ENCODE results near the gene POSTN.

Gene POSTN

GRCh38 chr13:37621811-37622361 lies 23.3 kb upstream of the POSTN start:
- no peaks in the 10 kb centered on the region for H4K20me1 ChIP-seq (ENCODE audit: insufficient read depth, low read length, poor library complexity, severe bottlenecking)
- H3K9ac ChIP-seq (ENCODE audit: low read depth, low read length, poor library complexity, severe bottlenecking), result no peak overlapping the region

GRCh38 chr13:37618554-37618953 lies 20.0 kb upstream of the POSTN start:
- no peak for TF ChIP-seq EZH2phosphoT487 (IDR thresholded peaks at IDR 0.05; ENCODE audit: borderline replicate concordance)
- TF ChIP-seq CTCF (conservative IDR thresholded peaks at IDR 0.05; ENCODE audit: low read length), result no peak
- Histone ChIP-seq H2AFZ (ENCODE audit: low read length) (no peak overlapping the region), H4K20me1 (ENCODE audit: insufficient read depth, low read length, poor library complexity, severe bottlenecking) (no peaks in the 10 kb centered on the region), H3K36me3 (ENCODE audit: insufficient read depth, low read length) (no peaks in the 10 kb centered on the region), H3F3A (ENCODE audit: low read depth) (no peaks in the 10 kb centered on the region), H3K4me3 (ENCODE audit: low read length, poor library complexity, severe bottlenecking) (no peak overlapping the region), H3K4me1 (ENCODE audit: insufficient read depth, low read length, poor library complexity, severe bottlenecking) (no peaks in the 10 kb centered on the region), H3K79me2 (ENCODE audit: insufficient read depth, low read length) (no peaks in the 10 kb centered on the region), H3K4me2 (ENCODE audit: low read depth, low read length, poor library complexity, severe bottlenecking) (no peak overlapping the region), H3K9me2 (replicated peaks; ENCODE audit: low read depth, low read length) (no peaks in the 10 kb centered on the region), H3K9ac (ENCODE audit: low read depth, low read length, poor library complexity, severe bottlenecking) (no peak overlapping the region), H3K27me3 (ENCODE audit: insufficient read depth, low read length, poor library complexity, severe bottlenecking) (no peaks in the 10 kb centered on the region), H3K9me3 (ENCODE audit: insufficient read depth, low read depth, low read length) (no peaks in the 10 kb centered on the region)

More at GRCh38 chr13:37621811-37622361, 23.3 kb upstream of the POSTN start:
- no peaks in the 10 kb centered on the region for H3K27me3 ChIP-seq (ENCODE audit: insufficient read depth, low read length, poor library complexity, severe bottlenecking)
- no peak overlapping the region for H2AFZ ChIP-seq (ENCODE audit: low read length)
- no peaks in the 10 kb centered on the region for H3F3A ChIP-seq (ENCODE audit: low read depth)
- H3K9me3 ChIP-seq (ENCODE audit: insufficient read depth, low read depth, low read length), result no peaks in the 10 kb centered on the region
- TF ChIP-seq CTCF (conservative IDR thresholded peaks at IDR 0.05; ENCODE audit: low read length) (no peak), EZH2phosphoT487 (IDR thresholded peaks at IDR 0.05; ENCODE audit: borderline replicate concordance) (no peak)
- H3K9me2 ChIP-seq (replicated peaks; ENCODE audit: low read depth, low read length), result no peaks in the 10 kb centered on the region
- no peaks in the 10 kb centered on the region for H3K4me1 ChIP-seq (ENCODE audit: insufficient read depth, low read length, poor library complexity, severe bottlenecking)
- H3K36me3 ChIP-seq (ENCODE audit: insufficient read depth, low read length), result no peaks in the 10 kb centered on the region
- no peaks in the 10 kb centered on the region for H3K79me2 ChIP-seq (ENCODE audit: insufficient read depth, low read length)
- no peak overlapping the region for H3K4me2 ChIP-seq (ENCODE audit: low read depth, low read length, poor library complexity, severe bottlenecking)
- H3K4me3 ChIP-seq (ENCODE audit: low read length, poor library complexity, severe bottlenecking), result no peak overlapping the region

DNA sequence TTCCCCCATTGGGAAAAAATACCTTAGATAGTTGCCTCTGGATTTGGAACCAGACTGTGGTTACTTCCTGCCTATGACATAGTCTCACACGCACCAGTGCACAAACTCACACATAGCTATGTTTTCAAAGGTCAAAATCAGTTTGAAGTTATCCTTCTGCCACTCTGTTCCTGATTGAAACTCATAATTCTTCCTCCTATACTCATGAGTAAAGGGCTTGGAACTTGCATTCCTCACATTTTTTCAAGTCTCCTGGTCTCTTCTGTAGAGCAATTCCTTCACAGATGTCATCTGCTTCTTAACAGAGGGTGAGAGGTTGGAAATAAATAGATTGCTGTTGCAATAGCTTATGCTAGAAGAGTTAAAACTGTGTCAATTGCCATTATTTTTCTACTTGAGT lies 18.6 kb upstream of the POSTN start:
- Histone ChIP-seq H3K9me3 (ENCODE audit: insufficient read depth, low read depth, low read length) (no peaks in the 10 kb centered on the region), H3F3A (ENCODE audit: low read depth) (no peaks in the 10 kb centered on the region), H3K4me2 (ENCODE audit: low read depth, low read length, poor library complexity, severe bottlenecking) (no peak overlapping the region), H3K4me1 (ENCODE audit: insufficient read depth, low read length, poor library complexity, severe bottlenecking) (no peaks in the 10 kb centered on the region), H3K27me3 (ENCODE audit: insufficient read depth, low read length, poor library complexity, severe bottlenecking) (no peaks in the 10 kb centered on the region), H3K9me2 (replicated peaks; ENCODE audit: low read depth, low read length) (no peaks in the 10 kb centered on the region), H3K79me2 (ENCODE audit: insufficient read depth, low read length) (no peaks in the 10 kb centered on the region), H4K20me1 (ENCODE audit: insufficient read depth, low read length, poor library complexity, severe bottlenecking) (no peaks in the 10 kb centered on the region), H2AFZ (ENCODE audit: low read length) (no peak overlapping the region), H3K36me3 (ENCODE audit: insufficient read depth, low read length) (no peaks in the 10 kb centered on the region), H3K9ac (ENCODE audit: low read depth, low read length, poor library complexity, severe bottlenecking) (no peak overlapping the region), H3K4me3 (ENCODE audit: low read length, poor library complexity, severe bottlenecking) (no peak overlapping the region)
- TF ChIP-seq CTCF (conservative IDR thresholded peaks at IDR 0.05; ENCODE audit: low read length), result no peak
- TF ChIP-seq EZH2phosphoT487 (IDR thresholded peaks at IDR 0.05; ENCODE audit: borderline replicate concordance), result no peak
